SK-N-MC (cell line): ENCODE results near the gene SACS.
"Not testable (repeated sequence)": the region's sequence is repeated elsewhere in the genome, so short reads cannot be mapped to it uniquely, and the experiment has no call there.

Experiments
- DNase-seq: peaks from one replicate; pipeline ENCODE4 v3.0.0-alpha.2; 2011; ENCODE audit warnings: low read depth, low spot score
- H3K27ac ChIP-seq: fragments of 200-600 bp; sonication (generic); 2 replicates; pipeline ENCODE4 v1.5.1; 2016; ENCODE audit warnings: mixed run types
- H3K36me3 ChIP-seq: fragments of 200-600 bp; sonication (generic); 2 replicates; pipeline ENCODE4 v1.6.1; 2017; ENCODE audit warnings: antibody characterized with exemption, low read length, mixed read lengths; ENCODE audit not compliant: insufficient read depth
- H3K4me3 ChIP-seq: fragments of 200-600 bp; sonication (generic); 2 replicates; pipeline ENCODE4 v1.5.1; 2016
- H3K9ac ChIP-seq: fragments of 200-600 bp; sonication (generic); 2 replicates; pipeline ENCODE4 v1.8.0; 2017; ENCODE audit warnings: mixed run types, mixed read lengths; ENCODE audit not compliant: insufficient read length
- H3K9me3 ChIP-seq: fragments of 200-600 bp; sonication (generic); 2 replicates; pipeline ENCODE4 v1.6.1; 2017; ENCODE audit warnings: low read depth, mild to moderate bottlenecking, antibody characterized with exemption, low read length, moderate library complexity, mixed read lengths
- EZH2 ChIP-seq: fragments of 200-600 bp; sonication (generic); IDR thresholded peaks from one replicate; pipeline ENCODE4 v1.6.1; 2017; ENCODE audit warnings: antibody characterized with exemption
- FOXP2 ChIP-seq: optimal IDR thresholded peaks from 2 replicates; pipeline ENCODE3; 2011; ENCODE audit warnings: mild to moderate bottlenecking, moderate library complexity; ENCODE audit not compliant: insufficient read depth; ENCODE audit errors: extremely low read length, control extremely low read depth
- POLR2AphosphoS5 ChIP-seq: IDR thresholded peaks from 2 replicates; pipeline ENCODE4 v1.6.1; 2012; ENCODE audit warnings: mild to moderate bottlenecking, low read depth, low read length, borderline replicate concordance

SACS gene

GRCh38 chr13:23427881-23428528 lies 5.5 kb downstream of the SACS start:
- Histone ChIP-seq H3K9ac (no peak overlapping the region), H3K27ac (no peak overlapping the region), H3K36me3 (no peaks in the 10 kb centered on the region), H3K4me3 (no peak overlapping the region), H3K9me3 (no peaks in the 10 kb centered on the region)
- TF ChIP-seq EZH2 (no peak), POLR2AphosphoS5 (no peak), FOXP2 (no peak)
- DNase-seq, result no peak

DNA sequence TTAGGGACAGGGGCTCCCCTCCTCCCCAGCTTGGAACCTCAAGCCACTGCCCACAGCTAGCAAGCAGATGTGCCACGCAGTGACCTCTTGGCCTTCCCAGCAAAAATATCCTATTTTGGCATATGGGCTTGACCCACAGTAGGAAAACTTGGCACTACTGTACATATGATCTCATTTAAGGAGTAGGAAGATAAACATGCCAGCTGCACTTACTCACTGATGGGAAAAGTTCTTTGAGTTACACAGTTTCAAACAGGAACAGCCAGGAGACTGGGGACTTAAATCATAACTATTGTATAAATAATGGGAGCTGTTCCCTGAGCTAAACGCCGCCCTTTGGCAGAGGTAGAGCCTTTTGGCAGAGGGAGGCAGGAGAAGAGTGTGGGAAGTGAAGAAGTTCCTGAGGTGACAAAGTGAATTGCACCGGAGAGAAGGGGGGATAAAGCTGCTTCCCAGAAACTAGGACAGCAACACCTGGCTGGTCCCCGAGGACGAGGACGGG lies 6.1 kb downstream of the SACS start:
- Histone ChIP-seq H3K9me3 (no peaks in the 10 kb centered on the region), H3K27ac (no peak overlapping the region), H3K36me3 (no peaks in the 10 kb centered on the region), H3K9ac (no peak overlapping the region), H3K4me3 (no peak overlapping the region)
- no peak for DNase-seq
- no peak for TF ChIP-seq POLR2AphosphoS5
- TF ChIP-seq EZH2, result no peak
- no peak for TF ChIP-seq FOXP2

DNA sequence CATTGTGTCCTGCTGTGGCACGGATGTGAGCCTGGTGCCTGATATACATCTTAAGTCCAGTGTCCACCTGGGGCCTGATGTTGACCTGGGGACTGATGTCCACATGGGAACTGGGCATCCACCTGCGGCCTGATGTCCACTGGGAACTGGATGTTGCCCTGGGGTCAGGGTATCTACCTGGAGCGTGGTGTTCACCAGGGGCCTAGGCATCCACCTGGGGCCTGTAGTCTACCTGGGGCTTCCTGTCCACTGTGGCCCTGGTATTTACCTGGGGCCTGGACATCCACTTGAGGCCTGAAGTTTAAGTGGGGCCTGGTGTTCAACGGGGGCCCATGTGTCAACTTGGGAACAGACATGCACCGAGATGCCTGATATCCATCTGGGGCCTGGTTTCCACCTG lies 11.9 kb downstream of the SACS start:
- Histone ChIP-seq H3K9ac (no peak overlapping the region), H3K36me3 (no peaks in the 10 kb centered on the region), H3K4me3 (no peak overlapping the region), H3K27ac (no peak overlapping the region), H3K9me3 (no peaks in the 10 kb centered on the region)
- DNase-seq, result no peak
- TF ChIP-seq EZH2, result no peak
- no peak for TF ChIP-seq POLR2AphosphoS5
- TF ChIP-seq FOXP2, result no peak

- Histone ChIP-seq H3K9me3 (no peaks in the 10 kb centered on the region), H3K9ac (no peak overlapping the region), H3K4me3 (no peak overlapping the region), H3K36me3 (no peaks in the 10 kb centered on the region), H3K27ac (no peak overlapping the region)
- no peak for DNase-seq
- TF ChIP-seq FOXP2, result no peak
- no peak for TF ChIP-seq EZH2
- TF ChIP-seq POLR2AphosphoS5, result no peak
Observed at GRCh38 chr13:23418776-23419683, 14.5 kb downstream of the SACS start.

DNA sequence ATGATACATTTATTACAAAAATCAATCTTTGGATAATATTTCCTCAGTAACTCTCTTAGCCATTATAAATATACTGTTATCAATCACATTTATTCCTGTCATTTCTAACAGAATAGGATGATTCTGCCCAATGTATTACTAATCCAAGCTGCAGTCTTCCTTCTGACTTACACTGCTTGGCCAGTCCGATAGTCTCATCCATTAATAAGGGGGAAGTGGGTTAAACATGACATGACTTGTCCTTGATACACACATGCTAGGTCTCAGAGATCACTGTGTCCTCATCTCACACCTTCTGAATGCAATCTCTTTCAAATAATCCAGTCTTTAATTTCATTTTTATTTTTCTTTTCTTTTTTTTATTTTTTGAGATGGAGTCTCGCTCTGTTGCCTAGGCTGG lies 18.8 kb downstream of the SACS start:
- H3K9ac ChIP-seq, result no peak overlapping the region
- no peak for TF ChIP-seq EZH2
- no peak for TF ChIP-seq FOXP2
- no peak for TF ChIP-seq POLR2AphosphoS5
- no peak overlapping the region for H3K4me3 ChIP-seq
- no peak for DNase-seq
- no peak overlapping the region for H3K27ac ChIP-seq
- no peaks in the 10 kb centered on the region for H3K36me3 ChIP-seq
- no peaks in the 10 kb centered on the region for H3K9me3 ChIP-seq

GRCh38 chr13:23411706-23412105 lies 21.8 kb downstream of the SACS start:
- H3K36me3 ChIP-seq, result no peaks in the 10 kb centered on the region
- no peak overlapping the region for H3K27ac ChIP-seq
- H3K9me3 ChIP-seq, result no peaks in the 10 kb centered on the region
- H3K4me3 ChIP-seq, result no peak overlapping the region
- H3K9ac ChIP-seq, result no peak overlapping the region
- TF ChIP-seq FOXP2 (no peak), EZH2 (no peak), POLR2AphosphoS5 (no peak)
- no peak for DNase-seq

DNA sequence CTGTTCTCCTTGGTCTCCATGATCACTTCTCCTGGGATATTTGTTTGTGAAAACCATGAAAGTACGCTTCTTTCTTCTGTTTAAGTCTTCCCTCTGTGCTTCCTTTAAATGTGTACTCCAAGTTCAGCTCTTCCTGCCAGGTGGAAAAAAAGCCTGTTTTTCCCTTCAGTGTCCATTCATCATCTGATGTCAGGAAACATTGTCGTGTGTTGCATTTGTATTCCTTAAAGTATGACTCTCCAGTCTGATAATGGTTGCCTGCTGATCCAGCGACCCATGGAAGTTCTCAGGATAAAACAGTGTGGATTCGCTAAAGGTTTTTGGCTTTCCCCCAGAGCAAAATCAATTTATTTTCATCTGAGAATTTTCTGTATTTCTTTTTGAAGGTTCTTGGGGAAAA lies 22.3 kb downstream of the SACS start:
- Histone ChIP-seq H3K27ac (no peak overlapping the region), H3K9me3 (no peaks in the 10 kb centered on the region), H3K9ac (no peak overlapping the region), H3K36me3 (no peaks in the 10 kb centered on the region), H3K4me3 (no peak overlapping the region)
- TF ChIP-seq EZH2 (no peak), FOXP2 (no peak), POLR2AphosphoS5 (no peak)
- no peak for DNase-seq

DNA sequence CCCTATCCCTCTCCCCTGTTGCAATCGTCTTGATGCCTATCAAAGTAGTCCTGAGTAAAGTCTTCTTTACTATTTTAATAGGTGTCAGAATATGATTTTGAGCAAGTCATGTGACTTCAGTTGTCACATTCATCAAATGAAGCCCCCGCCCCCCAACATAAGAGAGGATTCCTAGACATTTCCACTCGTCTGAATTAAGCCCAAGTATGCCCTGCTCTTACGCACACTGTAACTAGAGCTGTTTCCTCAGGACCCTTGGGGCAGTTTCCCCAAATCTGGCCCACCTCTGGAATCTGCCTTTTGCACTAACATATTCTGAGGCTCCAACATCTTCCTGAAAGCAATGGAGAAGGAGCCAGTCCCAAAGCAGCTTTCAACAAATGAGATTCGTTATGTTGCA lies 25.5 kb downstream of the SACS start:
- Histone ChIP-seq H3K9me3 (no peaks in the 10 kb centered on the region), H3K27ac (no peak overlapping the region), H3K4me3 (no peak overlapping the region), H3K9ac (no peak overlapping the region), H3K36me3 (no peaks in the 10 kb centered on the region)
- no peak for DNase-seq
- TF ChIP-seq EZH2, result no peak
- no peak for TF ChIP-seq POLR2AphosphoS5
- no peak for TF ChIP-seq FOXP2

- H3K27ac ChIP-seq, H3K36me3 ChIP-seq, H3K9ac ChIP-seq, H3K4me3 ChIP-seq, H3K9me3 ChIP-seq, DNase-seq: not testable (repeated sequence)
Observed at GRCh38 chr13:23401156-23401555, 32.3 kb downstream of the SACS start.
